Neural progenitor cell (in vitro differentiated cells): Measurements from ENCODE around the gene CFAP69.

Source experiments
- EZH2 ChIP-seq: fragments of 200-600 bp; sonication (generic); IDR thresholded peaks from 2 replicates; pipeline ENCODE4 v1.6.1; 2017; ENCODE audit warnings: antibody characterized with exemption, mild to moderate bottlenecking, moderate library complexity
- EZH2phosphoT487 ChIP-seq: fragments of 200-600 bp; sonication (generic); IDR thresholded peaks from 2 replicates; pipeline ENCODE4 v1.6.1; 2017; ENCODE audit warnings: antibody characterized with exemption
- TF ChIP-seq, protein P1 (sequence below): fragments of 200-600 bp; sonication (generic); IDR thresholded peaks from 2 replicates; pipeline ENCODE4 v1.5.1; 2017; ENCODE audit warnings: antibody characterized with exemption, mild to moderate bottlenecking

DNA sequence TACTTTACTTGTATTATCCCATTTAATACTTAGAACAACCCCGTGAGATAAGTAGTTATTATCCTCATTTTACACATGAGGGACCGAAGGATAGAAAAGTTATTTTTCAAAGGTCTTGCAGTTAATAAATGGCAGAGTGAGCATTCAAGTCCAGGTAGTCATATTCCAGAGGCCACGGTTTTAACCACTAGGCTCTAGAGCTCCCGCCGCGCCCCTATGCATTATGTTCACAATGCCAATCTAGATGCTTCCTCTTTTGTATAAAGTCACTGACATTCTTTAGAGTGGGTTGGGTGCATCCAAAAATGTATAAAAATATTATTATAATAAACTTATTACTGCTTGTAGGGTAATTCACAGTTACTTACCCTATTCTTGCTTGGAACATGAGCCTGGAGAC, 11.4 kb upstream of the CFAP69 start:
- TF ChIP-seq, protein P1, sequence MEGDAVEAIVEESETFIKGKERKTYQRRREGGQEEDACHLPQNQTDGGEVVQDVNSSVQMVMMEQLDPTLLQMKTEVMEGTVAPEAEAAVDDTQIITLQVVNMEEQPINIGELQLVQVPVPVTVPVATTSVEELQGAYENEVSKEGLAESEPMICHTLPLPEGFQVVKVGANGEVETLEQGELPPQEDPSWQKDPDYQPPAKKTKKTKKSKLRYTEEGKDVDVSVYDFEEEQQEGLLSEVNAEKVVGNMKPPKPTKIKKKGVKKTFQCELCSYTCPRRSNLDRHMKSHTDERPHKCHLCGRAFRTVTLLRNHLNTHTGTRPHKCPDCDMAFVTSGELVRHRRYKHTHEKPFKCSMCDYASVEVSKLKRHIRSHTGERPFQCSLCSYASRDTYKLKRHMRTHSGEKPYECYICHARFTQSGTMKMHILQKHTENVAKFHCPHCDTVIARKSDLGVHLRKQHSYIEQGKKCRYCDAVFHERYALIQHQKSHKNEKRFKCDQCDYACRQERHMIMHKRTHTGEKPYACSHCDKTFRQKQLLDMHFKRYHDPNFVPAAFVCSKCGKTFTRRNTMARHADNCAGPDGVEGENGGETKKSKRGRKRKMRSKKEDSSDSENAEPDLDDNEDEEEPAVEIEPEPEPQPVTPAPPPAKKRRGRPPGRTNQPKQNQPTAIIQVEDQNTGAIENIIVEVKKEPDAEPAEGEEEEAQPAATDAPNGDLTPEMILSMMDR, result no peak
- TF ChIP-seq EZH2phosphoT487, result no peak
- no peak for TF ChIP-seq EZH2
